GM12878 (cell line): Measurements from ENCODE around the gene HS6ST1.

Source experiments
- EP300 ChIP-seq, 2 experiments: fragments of 150-350 bp in 1 of 2; IDR thresholded peaks; 2 replicates each; pipeline ENCODE4 v1.6.1; 2011 to 2012; ENCODE audit warnings: low read depth in 2 of 2, low read length in 2 of 2, borderline replicate concordance in 1 of 2, improper control_type of control experiment in 1 of 2, inconsistent platforms in 1 of 2; ENCODE audit not compliant: control insufficient read depth in 1 of 2
- MEF2A ChIP-seq: IDR thresholded peaks from 2 replicates; pipeline ENCODE4 v1.6.1; 2011; ENCODE audit warnings: low read depth, mild to moderate bottlenecking, low read length, moderate library complexity; ENCODE audit not compliant: insufficient read depth
- TF ChIP-seq, protein P1 (sequence below): fragments of 150-350 bp; IDR thresholded peaks from 2 replicates; pipeline ENCODE4 v1.6.1; 2016; ENCODE audit warnings: low read depth, low read length
- TF ChIP-seq, protein P2 (sequence below), 3 experiments: IDR thresholded peaks in 2 of 3; conservative IDR thresholded peaks in 1 of 3; 2 replicates each; pipeline ENCODE4 v1.5.1; 2011; ENCODE audit warnings: low read depth in 3 of 3, low read length in 3 of 3, mild to moderate bottlenecking in 3 of 3, control low read depth in 2 of 3, moderate library complexity in 2 of 3, inconsistent platforms in 1 of 3, mixed read lengths in 1 of 3; ENCODE audit not compliant: control insufficient read depth in 2 of 3, insufficient read depth in 1 of 3; ENCODE audit errors: extremely low read depth in 1 of 3

DNA sequence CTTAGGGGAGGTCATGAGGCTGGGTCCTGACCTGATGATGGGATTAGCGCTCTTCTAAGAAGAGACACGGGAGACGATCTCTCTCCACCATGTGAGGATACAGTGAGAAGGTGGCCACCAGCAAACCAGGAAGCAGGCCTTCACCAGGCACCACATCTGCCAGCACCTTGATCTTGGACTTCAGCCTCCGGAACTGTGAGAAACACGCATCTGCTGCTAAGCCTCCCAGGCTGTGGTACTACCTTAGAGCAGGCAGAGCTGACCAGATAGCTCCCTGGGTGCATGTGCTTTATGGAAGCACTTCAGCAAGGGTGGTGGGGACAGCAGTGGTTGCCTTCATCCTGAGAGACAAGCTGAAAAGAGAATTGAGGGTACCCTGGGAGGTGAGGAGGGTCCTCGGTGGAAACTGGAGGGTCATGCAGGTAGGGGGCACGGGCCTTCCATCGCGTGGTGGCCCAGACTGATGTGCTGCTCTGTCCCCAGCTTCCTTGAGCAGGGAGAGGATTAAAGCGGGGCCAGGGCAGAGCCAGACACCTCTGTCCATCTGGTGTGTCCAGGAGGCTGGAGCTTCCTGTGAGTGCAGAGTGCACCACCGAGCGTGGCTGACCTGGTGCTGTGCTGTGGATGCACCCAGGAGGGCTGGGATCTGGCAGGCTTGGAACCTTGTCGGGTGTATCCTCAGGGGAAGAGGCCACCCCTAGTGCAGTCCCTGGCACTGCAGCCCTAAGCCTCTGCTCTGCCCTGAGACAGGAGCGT is 42.9 kb upstream of the HS6ST1 start:
- TF ChIP-seq EP300 (IDR thresholded peaks at IDR 0.05; ENCODE audit: borderline replicate concordance in 1 of 2, control insufficient read depth in 1 of 2, low read depth in 2 of 2, low read length in 2 of 2): no peak
- TF ChIP-seq, protein P1, sequence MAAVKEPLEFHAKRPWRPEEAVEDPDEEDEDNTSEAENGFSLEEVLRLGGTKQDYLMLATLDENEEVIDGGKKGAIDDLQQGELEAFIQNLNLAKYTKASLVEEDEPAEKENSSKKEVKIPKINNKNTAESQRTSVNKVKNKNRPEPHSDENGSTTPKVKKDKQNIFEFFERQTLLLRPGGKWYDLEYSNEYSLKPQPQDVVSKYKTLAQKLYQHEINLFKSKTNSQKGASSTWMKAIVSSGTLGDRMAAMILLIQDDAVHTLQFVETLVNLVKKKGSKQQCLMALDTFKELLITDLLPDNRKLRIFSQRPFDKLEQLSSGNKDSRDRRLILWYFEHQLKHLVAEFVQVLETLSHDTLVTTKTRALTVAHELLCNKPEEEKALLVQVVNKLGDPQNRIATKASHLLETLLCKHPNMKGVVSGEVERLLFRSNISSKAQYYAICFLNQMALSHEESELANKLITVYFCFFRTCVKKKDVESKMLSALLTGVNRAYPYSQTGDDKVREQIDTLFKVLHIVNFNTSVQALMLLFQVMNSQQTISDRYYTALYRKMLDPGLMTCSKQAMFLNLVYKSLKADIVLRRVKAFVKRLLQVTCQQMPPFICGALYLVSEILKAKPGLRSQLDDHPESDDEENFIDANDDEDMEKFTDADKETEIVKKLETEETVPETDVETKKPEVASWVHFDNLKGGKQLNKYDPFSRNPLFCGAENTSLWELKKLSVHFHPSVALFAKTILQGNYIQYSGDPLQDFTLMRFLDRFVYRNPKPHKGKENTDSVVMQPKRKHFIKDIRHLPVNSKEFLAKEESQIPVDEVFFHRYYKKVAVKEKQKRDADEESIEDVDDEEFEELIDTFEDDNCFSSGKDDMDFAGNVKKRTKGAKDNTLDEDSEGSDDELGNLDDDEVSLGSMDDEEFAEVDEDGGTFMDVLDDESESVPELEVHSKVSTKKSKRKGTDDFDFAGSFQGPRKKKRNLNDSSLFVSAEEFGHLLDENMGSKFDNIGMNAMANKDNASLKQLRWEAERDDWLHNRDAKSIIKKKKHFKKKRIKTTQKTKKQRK: no peak
- no peak for TF ChIP-seq MEF2A
- TF ChIP-seq, protein P2, sequence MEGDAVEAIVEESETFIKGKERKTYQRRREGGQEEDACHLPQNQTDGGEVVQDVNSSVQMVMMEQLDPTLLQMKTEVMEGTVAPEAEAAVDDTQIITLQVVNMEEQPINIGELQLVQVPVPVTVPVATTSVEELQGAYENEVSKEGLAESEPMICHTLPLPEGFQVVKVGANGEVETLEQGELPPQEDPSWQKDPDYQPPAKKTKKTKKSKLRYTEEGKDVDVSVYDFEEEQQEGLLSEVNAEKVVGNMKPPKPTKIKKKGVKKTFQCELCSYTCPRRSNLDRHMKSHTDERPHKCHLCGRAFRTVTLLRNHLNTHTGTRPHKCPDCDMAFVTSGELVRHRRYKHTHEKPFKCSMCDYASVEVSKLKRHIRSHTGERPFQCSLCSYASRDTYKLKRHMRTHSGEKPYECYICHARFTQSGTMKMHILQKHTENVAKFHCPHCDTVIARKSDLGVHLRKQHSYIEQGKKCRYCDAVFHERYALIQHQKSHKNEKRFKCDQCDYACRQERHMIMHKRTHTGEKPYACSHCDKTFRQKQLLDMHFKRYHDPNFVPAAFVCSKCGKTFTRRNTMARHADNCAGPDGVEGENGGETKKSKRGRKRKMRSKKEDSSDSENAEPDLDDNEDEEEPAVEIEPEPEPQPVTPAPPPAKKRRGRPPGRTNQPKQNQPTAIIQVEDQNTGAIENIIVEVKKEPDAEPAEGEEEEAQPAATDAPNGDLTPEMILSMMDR (IDR thresholded peaks at IDR 0.05 in 2 of 3, conservative IDR thresholded peaks at IDR 0.05 in 1 of 3; ENCODE audit: control insufficient read depth in 2 of 3, extremely low read depth in 1 of 3, insufficient read depth in 1 of 3, low read depth in 3 of 3, low read length in 3 of 3): no peak
